ENCODE measurements around the gene SLC33A1.

Gene SLC33A1

GRCh38 chr3:155790272-155790925 is 63.8 kb downstream of the SLC33A1 start:
- no peak for DNase-seq

- no peak for DNase-seq
These were observed 68.4 kb downstream of the SLC33A1 start for GRCh38 chr3:155785662-155786295.

GRCh38 chr3:155782390-155782953 is 71.8 kb downstream of the SLC33A1 start:
- DNase-seq, result no peak

GRCh38 chr3:155780291-155780690 is 73.9 kb downstream of the SLC33A1 start:
- no peak for DNase-seq

GRCh38 chr3:155778462-155778861 is 75.8 kb downstream of the SLC33A1 start:
- DNase-seq, result no peak

GRCh38 chr3:155772801-155773200 is 81.4 kb downstream of the SLC33A1 start:
- DNase-seq, result no peak

- no peak for DNase-seq
These were observed 83.1 kb downstream of the SLC33A1 start for GRCh38 chr3:155771126-155771525.

Measured in activated naive CD4-positive, alpha-beta T cell treated with anti-CD3 and anti-CD28 coated beads, Interleukin-2, amount 50 U/mL, for 16 hours (primary cell).